Activated naive CD4-positive, alpha-beta T cell treated with anti-CD3 and anti-CD28 coated beads, Interleukin-2, amount 50 U/mL, for 16 hours (primary cell): Measurements from ENCODE around the gene XPA.

Experiments
- DNase-seq: peaks from one replicate; pipeline ENCODE4 v3.0.0-alpha.2; 2020

The XPA gene

DNA sequence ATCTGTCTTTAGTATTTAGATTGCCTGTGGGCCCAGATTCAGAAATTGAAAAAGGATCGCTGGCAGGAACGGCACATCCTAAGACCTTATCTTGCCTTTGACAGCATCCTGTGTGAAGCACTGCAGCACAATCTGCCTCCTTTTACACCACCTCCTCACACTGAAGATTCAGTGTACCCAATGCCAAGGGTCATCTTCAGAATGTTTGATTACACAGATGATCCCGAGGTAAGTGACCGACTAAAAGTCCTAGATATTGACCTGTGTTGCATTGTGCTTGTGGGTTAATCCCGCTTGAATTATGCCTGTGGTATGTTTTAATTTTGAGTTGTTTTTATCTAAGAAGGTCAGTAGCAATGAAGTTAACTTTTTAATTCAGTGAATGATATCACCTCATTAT is 49.1 kb downstream of the XPA start:
- no peak for DNase-seq

DNA sequence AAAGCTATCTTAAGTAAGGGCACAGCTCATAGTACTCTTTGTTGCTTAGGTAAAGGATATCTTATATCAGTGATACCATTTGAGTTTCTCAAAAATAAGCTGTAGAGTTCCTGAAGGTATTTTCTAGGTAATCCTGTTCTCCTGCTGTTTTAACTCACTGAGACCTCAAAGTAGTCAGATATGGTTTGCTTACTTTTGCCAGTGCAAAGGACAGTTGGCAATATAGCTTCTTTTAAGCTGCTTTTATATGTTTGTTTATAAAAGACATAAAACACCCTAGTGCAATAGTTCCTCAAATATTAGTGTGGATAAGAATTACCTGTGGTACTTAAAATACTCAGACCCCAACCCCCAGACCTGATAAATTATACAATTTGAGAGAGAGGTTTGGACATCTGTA is 51.4 kb downstream of the XPA start:
- DNase-seq = no peak

DNA sequence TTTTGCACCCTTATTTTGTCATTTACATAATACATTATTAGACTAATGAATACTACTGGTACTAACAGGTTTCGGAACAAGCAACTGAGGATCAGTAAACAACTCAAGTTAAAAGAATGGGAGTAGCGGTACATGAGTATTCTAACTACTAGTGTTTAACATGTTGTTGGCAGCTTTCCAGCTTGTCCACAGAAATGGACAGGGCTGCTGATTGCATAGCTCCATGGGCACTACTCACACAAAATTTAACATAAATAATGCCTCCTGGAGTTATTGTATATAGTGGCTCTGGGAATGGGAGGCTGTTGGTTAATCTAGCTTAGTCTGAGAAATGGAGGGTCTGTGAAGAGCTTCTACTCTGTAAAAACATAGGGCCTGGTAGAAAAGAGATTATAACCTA is 56.8 kb downstream of the XPA start:
- DNase-seq = no peak

DNA sequence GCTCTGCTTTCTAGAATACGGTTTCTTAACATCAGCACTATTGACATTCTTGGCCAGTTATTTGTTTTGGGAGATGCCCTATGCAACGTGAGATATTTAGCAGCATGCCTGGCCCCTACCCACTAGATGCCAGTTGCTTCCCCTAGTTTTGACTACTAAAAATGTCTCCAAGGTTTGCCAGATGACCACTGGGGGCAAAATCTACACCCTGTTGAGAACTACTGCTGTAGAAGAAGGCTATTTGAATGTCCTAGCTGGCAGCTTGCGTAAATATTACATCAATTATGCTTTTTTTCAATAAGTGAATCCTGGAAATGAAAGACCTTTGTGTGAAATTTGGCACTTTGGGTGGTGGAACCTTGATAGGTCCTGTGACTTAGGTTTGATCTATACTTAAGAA is 58.5 kb downstream of the XPA start:
- DNase-seq = no peak

DNA sequence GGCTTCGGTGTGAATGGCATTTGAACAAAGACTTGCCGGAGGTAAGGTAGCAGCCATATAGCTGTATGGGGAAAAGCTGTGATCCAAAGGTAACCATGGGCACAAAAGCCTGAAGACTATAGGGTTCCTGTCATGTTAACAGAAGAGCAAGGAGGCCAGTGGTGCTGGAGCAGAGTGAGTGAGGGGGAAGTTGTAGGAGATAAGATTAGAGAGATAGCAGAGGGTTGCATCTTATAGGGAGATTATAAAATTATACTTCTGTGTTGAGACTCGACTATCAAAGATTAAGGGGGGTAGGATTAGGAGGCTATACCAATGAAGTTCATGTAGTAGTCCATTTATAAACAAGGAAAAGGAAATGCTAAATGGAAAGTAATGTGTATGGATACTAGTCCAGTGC is 60.2 kb downstream of the XPA start:
- no peak for DNase-seq

- DNase-seq = no peak
These were observed 62.1 kb downstream of the XPA start for GRCh38 chr9:97635026-97635425.

GRCh38 chr9:97633859-97634490 is 63.2 kb downstream of the XPA start:
- no peak for DNase-seq

DNA sequence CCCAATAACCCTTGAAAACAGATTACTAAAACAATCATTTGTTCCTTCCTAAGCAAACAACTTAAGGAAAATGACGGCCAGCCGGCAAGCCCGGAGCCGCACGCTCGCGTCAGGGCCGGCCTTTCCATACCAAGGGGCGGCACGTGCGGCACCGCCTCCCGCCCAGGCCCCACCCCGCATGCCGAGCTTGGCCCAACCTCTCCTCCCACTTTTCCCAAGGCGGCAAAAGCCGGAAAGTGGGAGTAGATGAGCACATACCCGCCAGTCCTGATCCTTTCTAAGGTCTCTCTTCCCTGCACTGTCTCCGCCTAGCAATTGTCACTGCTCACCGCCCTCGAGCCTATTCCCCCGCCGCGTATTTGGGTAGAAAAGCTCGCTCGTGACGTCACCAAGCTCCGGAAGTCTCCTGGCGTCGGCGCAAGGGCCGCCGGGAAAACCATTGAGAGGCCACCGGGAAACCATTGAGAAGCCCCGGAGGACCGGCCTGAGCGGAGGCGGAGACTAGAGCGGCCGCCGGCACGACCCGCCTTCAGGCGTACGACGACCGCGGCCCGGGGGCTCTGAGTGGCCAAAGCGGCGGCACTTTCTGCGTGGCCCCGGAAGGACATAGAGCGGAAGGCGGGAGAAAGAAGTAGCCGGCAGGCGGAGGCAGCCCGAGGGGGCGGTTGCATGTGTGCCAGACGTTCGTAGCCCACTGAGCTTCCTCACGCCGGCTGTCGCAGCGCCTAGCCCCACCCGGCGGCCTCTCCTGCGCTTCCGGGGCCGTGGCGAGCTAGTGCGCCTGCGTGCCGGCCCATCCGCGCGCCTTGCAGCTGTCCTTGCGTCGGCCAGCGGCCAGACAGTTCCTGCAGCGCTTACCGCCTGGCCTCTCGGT is 63.9 kb downstream of the XPA start, which contains the start of the genes NCBP1 and TSTD2:
Gene NCBP1, plus strand, starts transcription at position 837 of the 874 bp plus-strand sequence. CDS start 61 bp downstream, outside the sequence.
Gene TSTD2, minus strand, starts transcription at position 384 of the 874 bp plus-strand sequence. CDS start 5,806 bp downstream, outside the sequence.
- peak; percentile 95 for DNase-seq

DNA sequence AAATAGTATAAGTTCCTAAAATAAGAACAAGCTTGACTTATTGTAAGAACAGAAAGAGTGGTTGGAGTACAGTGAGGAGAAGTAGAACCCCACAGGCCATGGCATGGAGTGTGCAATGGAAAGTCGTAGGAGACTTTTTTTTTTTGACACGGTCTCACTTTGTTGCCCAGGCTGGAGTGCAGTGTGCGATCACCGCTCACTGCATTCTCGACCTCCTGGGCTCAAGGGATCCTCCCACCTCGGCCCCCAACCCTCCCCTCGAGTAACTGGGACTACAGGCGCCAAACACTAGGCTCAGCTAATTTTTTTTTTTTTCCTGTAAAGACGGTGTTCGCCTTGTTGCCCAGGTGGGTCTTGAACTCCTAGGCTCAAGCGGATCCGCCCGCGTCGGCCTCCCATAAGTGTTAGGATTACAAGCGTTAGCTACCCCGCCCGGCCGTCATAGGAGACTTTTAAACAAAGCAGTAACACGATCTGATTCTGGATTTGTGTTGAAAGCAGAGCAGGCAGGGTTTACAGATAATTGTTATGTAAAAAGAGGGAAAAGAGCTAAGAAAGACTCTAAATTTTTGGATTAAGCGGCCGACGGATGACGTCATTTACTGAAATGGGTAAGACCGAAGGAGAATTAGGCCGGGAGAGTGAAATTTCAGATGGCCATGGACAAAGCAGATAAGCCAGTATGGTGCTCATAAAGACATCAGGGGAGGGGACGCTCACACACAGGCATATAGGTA is 64.7 kb downstream of the XPA start:
- DNase-seq = peak; percentile 32

DNA sequence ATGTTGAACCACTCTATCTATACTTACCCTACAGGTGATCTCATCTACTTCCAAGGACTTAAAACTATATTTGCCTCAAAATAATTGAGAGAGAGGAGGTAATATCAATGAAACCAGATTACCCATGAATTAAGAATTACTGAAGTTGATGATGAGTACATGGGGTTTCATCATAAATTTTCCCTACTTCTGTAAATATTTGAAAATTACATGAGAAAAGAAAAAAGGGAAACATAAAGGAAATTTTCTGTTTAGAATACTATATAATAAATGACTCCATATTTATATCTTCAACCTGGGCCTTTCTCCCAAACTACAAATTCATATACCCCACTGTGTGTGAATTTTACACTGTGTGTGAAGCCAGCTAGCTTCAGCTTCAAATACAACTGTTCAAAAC is 66.5 kb downstream of the XPA start:
- DNase-seq = no peak

- DNase-seq = no peak
These were observed 68.0 kb downstream of the XPA start for GRCh38 chr9:97629156-97629555.

DNA sequence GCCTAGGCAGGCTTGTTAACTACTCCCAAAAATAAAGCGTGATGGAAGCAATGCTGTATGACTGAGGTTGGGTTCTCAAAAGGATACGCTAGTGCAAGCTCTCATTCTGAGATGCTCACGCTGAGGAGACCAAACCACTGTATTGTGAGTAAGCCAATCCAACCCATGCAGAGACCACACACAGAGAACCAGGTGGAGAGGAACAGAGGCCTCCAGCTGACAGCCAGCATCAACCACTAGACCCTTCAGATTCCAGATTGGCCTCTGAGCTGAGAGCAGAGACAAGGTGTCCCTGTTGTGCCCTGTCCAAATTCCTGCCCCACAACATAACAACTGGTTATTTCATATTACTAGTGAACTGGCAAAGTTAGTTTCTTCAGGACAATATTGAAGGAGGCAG is 68.5 kb downstream of the XPA start:
- no peak for DNase-seq

- no peak for DNase-seq
These were observed 69.5 kb downstream of the XPA start for GRCh38 chr9:97627624-97628023.

- no peak for DNase-seq
These were observed 71.5 kb downstream of the XPA start for GRCh38 chr9:97625620-97626019.
